Suppressor macrophage treated with lipopolysaccharide for 1 hour (primary cell): ENCODE measurements around the gene CDPF1.
"Not testable (repeated sequence)": the region's sequence is repeated elsewhere in the genome, so short reads cannot be mapped to it uniquely, and the experiment has no call there.

Experiments used
- DNase-seq, 3 donors: peaks; one replicate each; pipeline ENCODE4 v3.0.0-alpha.2; 2020 to 2022

Gene CDPF1

GRCh38 chr22:46281866-46282678, 32.0 kb upstream of the CDPF1 start:
- DNase-seq: no peak

- DNase-seq: peak in 1 of 3 donors; percentile 25
Measured at GRCh38 chr22:46280999-46281623, 31.0 kb upstream of the CDPF1 start.

GRCh38 chr22:46280063-46280817, 30.1 kb upstream of the CDPF1 start:
- no peak for DNase-seq

DNA sequence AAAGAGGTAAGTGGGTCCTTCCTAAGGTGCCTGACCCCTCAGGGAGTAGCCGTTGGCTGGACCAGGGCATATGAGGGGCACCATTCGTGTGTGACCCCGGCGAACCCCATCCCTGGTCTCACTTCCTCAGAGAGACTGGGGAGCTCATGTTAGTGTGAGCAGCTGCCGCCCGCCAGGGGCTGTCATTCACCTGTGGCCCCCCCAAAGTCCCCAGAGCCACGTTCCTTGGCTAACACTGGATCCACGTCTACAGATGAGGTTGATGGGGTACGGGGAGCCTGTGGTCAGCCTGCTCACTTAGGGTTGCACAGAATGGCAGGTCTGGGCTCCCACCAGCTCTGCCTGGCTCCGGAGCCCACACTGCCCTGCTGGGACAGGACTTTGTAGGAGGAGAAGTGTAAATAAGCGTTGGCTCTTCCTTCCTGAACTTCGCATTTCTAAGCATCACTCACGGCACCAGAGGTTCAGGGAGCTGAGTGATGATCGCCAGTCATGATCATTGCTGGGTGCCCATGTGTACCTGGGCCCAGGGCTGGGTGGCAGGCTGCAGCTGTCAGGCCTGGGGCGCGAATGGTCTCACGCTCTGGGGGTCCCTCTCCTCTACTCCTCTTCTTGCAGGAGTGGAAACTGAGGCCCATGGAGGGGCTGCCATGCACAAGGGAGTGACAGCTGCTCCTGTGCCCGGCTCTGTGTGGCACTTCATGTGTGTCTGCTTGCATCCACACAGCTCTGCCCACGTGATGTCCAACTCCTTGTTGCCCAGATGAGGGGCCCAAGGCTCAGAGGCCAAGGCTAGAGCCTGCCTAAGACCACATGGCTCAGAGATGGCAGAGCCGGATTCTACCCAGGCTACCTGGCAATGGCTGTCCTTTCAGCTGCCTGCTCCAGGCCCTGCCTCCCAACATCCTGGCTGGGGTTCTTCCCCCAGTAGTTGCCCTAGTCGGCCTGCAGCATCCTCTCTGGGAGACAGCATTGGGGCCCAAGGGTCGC, 28.9 kb upstream of the CDPF1 start:
- no peak for DNase-seq

DNA sequence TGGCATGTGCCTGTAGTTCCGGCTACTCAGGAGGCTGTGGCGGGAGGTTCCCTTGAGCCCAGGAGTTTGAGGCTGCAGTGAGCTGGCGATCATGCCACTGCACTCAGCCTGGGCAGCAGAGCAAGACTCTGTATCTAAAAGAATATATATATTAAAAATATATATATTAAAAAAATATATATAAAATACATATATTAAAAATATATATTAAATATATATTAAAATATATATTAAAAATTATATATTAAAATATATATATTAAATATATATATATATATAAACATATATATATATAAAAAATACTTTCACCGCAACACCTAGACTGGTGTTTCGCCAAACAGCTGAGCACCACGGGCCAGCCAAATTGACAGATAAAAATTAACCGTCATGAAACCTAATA, 26.5 kb upstream of the CDPF1 start:
- no peak for DNase-seq

DNA sequence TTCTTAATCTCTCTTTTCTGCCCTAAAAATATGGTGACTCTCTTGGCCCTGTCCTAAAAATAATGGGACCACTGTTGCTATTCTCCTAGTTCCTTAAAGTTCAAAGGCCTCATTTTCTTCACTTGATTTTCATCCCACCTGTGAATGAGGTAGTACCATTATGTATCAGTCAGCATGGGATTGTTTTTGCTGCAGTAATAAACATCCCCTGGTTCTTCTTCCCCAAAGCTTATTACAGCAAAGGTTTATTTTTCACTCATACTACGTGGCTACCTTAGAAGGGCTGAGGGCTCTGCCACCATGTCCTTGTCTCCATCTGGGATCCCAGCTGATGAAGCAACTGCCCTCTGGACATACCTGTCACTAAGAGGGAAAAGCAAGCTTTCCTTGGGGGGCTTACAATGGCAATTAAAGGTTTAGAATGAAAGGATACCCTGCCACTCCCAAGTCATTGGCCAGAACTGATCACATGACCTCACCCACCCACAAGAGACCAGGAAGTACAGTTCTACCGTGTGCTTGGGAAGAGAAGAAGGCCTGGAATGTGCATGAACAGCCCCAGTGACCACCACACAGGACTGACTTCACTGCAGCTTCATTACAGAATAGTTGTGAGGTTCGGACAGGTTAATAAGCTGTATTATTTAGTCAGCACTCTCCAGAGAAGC, 25.5 kb upstream of the CDPF1 start:
- DNase-seq: no peak

GRCh38 chr22:46274381-46274780, 24.3 kb upstream of the CDPF1 start:
- DNase-seq: no peak

GRCh38 chr22:46273432-46274148, 23.5 kb upstream of the CDPF1 start:
- DNase-seq: no peak

- no peak for DNase-seq
Measured at GRCh38 chr22:46272762-46273431, 22.8 kb upstream of the CDPF1 start.

DNA sequence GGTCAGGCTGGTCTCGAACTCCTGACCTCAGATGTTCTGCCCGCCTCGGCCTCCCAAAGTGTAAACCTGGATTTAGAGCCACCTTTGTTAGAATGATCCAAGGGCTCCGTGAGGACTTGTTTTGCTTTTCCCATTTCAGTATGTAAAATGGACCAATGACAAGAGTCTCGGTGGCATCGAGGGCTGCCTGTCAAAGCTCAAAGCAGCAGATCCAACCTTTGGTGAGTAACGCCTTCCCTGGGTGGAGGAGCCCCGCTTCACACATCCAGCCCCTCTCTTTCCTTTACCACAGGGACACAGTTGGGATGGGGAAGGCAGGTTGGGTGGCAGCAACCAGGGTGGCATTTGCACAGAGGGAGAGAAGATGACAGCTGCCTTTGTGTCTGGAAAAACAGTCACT, 22.1 kb upstream of the CDPF1 start:
- no peak for DNase-seq

DNA sequence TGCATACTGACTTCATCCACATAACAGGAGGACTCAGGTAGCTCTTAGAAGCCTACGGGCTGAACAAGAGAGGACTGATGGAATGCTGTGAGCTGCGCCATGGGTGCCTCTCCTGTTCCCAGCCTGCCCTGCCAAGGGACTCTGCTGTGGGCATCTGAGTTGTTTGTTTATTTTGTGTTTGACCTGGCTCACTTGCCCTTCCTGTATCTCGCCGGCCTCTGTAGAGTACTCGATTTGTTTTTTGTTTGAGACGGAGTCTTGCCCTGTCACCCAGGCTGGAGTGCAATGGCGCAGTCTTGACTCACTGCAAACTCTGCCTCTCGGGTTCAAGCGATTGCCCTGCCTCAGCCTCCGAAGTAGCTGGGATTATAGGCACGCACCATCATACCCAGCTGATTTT, 19.5 kb upstream of the CDPF1 start:
- DNase-seq: no peak

- peak; percentile 85 to 94 (median 88) for DNase-seq
Measured at GRCh38 chr22:46267431-46268279, 17.6 kb upstream of the CDPF1 start, which contains the start of gene TTC38. TTC38 (plus strand) TSS chr22:46268008; CDS start chr22:46268040, 32 bp downstream.

DNA sequence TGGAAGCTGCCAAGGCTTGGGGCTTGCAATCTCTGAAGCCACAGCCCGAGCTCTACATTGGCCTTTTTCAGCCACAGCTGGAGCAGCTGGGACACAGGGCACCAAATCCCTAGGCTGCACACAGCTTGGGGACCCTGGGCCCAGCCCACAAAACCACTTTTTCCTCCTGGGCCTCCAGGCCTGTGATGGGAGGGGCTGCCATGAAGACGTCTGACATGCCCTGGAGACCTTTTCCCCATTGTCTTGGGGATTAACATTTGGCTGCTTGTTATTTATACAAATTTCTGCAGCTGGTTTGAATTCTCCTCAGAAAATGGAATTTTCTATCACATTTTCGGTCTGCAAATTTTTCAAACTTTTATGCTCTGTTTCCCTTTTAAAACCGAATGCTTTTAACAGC, 15.5 kb upstream of the CDPF1 start:
- not testable (repeated sequence) for DNase-seq

GRCh38 chr22:46264520-46264919, 14.4 kb upstream of the CDPF1 start:
- DNase-seq: not testable (repeated sequence)

DNA sequence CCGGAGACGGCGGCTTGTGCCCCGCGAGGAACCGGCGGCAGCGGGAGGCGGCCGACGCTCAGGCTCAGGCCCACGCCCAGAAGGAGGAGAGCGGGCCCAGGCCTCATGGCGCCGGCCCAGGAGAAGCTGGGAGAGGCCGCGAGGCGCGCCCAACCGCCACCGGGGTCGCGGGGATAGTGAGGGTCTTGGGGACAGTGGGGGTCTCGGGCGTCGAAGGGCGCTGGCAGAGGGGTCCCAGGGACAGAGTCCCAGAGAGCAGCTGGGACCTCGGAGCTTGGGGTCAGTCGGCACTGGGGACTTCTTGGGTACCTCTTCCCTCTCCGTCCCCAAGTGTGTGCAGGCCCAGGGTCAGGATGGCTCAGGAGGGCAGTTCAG, 13.1 kb upstream of the CDPF1 start, which contains the start of gene PKDREJ:
Gene PKDREJ (minus strand): TSS at position 128 of the 375 bp plus-strand sequence. CDS start 21 bp downstream, at position 107.
- DNase-seq: no peak

- DNase-seq: peak; percentile 73 to 84 (median 73)
Measured at GRCh38 chr22:46262449-46263215, 12.5 kb upstream of the CDPF1 start.

DNA sequence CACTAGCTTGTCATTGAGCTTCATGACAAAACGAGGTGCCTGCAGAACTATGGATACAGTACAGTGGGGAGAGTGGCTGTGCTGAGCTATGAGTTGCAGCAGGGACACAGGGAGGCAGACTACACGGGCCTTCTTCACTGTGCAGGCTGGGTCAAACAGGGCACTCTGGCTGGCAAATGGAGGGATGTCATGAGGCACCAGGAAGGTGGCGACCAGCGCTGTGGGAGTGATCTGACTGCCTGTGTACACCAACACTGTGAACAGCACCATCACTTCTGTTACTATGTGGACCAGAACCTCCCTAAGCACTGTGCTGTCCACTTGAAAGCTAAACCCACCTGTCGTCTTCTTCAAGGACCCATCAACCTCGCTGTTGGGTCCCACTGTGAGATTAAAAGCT, 9.9 kb upstream of the CDPF1 start:
- no peak for DNase-seq

GRCh38 chr22:46259374-46259773, 9.3 kb upstream of the CDPF1 start:
- DNase-seq: no peak
